Fibroblast of peridontal ligament (primary cell): ENCODE data around the gene EGFLAM.

Source experiments
- DNase-seq: peaks from one replicate; pipeline ENCODE4 v3.0.0-alpha.2; 2010; ENCODE audit errors: extremely low read depth

The EGFLAM gene

DNA sequence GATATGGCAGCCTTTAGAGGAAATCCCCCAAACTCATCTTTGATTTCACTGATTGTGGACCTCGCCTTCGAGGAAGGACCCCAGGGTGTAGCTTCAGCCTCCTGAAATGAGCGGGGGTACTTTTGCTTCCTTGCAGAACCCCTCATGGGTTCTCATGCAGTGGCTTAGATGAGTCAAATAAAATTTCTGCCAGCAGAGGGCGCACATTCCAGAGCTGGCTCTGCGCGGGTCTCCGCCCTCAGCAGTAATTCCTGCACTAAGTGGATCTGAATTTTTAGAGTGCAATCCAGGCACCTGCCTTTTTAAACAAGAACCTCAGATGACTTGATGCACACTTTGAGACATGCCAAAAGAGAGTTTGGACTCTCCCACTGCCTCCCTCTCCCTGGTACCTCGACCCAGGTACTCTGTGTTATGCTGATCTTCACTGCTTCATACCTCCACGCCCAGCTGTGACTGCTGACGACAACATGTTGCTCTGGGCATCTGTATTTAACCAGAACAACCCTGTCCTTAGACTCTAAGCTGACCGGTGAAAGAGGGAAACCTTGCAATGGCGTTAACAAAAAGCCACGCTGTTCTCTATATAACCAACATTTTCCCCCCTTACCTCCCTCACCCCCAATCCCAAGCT lies 7.3 kb downstream of the EGFLAM start:
- DNase-seq, result peak; percentile 55

DNA sequence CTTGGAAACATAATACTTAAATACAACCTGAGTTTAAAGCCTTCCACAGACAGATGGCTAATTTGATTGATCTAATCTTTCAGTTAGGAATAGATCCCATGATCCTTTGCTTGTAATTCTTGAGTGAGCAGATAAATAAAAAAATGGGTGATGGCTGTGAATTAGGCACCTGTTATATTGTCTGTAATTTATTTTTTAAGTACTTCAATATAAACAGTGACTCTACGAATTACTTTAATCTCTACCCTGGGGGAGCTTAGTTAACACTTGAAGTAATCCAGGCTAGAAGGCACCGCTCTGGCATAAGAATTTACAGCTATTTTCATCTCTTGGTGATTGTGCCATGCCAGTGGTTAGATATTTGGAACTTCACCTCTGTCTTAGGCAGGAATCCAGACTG lies 9.0 kb downstream of the EGFLAM start:
- DNase-seq, result no peak

DNA sequence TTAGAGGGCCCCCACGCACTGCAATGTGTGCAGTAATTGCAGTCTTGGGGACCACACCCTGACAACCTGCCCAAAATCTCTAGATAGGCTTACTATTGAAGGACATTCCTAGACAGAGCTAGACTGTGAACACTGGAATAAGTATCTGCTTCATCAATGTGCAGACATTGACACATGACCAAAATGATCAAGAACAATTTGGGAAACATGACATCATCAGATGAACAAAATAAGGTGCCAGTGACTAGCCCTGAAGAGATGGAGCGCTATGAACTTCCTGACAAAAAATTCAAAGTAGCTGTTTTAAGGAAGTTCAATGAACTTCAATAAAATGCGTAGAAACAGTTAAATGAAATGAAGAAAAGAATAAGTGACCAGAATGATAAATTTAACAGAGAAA lies 15.3 kb downstream of the EGFLAM start:
- no peak for DNase-seq

DNA sequence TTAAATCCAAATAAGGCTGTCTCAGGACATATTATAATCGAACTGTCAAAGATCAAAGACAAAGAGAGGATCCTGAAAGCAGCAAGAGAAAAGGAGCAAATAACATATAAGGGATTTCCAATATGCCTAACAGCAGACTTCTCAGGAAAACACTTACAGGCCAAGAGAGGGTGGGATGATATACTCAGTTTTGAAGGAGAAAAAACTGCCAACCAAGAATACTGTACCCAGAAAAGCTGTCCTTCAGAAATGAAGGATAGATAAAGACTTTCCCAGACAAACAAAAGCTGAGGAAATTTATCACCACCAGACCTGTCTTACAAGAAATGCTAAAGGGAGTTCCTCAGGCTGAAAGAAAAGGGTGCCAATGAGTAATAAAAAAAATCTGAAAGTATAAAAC lies 16.0 kb downstream of the EGFLAM start:
- no peak for DNase-seq

DNA sequence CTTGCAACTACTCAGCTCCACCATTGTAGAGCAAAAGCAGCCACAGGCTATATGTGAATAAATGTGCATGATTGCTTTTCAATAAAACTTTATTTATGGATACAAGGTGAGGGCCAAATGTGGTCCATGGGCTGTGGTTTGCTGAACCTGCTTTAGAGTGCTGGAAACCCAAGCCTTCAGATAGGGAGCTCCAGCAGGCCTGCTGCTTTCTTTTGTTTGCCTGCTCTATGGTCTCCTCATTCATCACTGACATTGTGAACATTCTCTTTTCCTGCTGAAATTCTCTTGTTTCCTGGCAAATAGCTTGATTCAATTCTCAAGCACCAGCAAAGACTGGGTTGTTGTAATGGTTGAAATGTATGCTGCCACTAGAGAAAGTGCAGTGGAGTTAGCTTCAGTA lies 26.0 kb downstream of the EGFLAM start:
- no peak for DNase-seq

DNA sequence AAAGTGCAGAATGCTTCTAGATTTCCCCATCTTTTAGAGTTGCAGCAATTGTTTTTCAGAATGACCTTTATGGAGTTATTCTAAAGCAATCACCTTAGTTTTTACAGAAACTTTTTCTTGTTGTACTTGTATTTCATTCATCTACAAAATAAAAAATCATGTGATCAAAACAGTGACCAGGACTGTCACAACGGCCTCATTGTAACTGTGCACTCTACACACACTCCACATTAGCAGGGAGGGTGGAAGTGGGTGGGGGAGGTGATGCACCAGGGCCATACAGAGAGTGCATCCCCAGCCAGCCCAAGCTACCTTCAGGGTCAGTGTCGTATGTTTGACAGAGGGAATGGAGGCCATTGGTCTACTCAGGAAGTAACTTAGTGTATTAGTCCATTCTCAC lies 26.9 kb downstream of the EGFLAM start:
- no peak for DNase-seq

DNA sequence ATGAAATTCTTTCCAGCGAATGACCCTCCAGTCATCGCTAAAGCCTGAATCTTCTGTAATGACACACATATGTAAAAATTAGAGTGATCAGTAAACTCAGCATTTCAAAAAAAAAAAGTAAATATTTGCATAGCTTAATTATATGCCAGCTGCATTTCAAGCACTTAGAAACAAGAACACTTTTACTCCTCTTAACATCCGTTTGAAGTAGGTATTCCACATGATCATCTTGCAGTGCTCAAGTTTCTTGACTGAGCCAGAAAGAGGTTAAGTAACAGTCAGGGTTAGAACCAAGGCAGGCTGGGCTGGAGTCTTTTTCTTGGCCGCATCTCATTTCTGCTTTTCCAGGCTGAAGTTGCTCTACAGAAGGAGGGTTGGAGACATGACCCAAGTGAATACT lies 27.6 kb downstream of the EGFLAM start:
- DNase-seq, result no peak

DNA sequence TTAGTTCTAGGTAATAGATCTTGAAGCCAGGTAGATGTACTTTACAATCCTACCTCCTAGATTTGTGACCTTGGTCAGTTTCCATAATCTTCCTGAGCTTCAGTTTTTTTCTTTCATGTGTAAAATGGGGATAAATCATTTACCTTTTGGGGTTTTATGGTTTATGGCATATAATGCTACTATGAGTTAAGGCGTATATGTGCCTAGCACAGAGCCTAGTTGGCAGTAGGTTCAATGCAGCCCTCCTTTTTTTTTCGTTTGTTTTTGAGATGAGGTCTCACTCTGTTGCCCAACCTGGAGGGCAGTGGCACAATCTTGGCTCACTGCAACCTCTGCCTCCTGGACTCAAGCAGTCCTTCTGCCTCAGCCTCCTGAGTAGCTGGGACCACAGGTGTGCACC lies 28.8 kb downstream of the EGFLAM start:
- DNase-seq, result no peak

DNA sequence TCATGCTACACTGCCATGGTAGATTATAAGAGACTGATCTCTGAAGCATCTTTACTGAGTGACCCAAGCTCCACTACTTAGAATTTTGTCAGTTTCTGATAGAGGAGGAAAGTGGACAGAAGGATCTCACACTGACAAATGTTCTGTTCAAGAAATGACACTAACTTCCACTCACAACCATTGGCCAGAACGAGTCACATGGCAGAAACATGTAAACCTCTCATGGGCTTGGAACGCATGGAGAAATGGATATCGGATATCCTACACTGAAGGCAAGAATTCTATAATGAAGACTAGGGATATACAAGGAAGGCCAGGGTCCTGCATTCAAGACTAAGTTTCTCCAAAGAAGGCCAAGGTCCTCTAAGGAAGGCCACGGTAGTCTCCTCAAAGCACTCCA lies 31.1 kb downstream of the EGFLAM start:
- no peak for DNase-seq

DNA sequence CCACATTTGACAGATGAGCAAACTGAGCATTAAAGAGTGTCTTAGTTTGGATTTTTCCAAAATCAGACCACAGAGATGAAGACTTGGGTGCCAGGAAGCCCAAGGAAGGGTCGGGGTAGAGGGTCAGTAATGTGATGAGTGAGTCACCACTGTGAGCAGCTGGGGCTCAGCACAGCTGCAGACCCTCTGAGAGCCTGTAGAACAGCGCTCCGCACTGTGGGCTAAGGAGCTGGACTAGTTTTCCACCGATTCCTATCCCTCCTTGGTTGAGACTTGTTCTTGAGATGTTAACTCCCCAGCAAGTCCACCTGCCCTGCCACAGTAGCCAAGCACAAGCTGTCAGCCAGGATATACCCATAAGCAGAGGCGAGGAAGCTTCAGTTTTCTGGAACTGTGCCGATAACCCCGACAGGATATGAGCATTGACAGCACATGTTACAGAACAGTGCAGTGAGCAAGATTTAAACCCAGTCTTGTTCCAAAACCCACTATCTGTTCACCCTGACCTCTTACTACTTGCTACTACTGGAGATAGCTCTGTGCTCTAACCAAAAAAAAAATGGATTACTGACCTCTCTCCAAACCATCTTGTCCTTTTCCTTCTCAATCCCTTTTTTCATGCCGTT lies 31.8 kb downstream of the EGFLAM start:
- DNase-seq, result no peak

DNA sequence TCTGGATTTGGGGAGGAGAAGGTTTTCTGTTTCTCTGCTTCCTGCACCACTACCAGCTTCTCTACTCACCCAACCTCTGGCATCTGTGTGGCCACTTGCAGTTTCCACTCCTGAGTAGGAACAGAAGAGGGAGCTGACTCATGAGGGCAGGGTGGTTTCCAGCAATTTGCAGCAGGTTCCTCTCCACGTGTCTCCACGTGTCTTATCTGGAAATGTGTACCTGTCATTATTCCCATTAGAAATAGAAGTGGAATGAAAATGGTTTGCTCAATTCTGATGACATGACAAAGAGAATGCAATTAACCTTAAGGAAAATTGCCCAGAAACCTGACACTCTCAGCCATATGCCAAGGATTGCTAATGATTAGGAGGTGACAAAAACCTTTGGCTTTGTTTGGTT lies 33.0 kb downstream of the EGFLAM start:
- no peak for DNase-seq

DNA sequence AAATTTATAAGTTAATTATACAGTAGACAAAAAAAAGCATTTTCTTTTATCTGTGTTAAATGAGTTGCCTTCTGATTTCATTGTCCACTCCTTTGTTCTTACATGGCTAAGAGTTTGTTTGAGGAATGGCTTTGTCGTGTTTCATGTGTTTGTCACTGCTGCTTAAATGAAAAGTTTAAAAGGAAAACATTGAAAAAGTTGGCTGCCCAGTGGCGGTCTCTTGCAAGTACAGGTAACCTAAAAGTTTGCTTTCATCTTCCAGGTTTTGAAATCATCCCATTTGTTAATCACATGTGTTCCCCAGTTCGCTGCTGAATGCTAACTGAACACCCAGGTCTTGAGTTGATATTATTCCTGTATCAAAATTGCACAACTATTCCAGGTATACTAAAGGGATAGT lies 33.9 kb downstream of the EGFLAM start:
- no peak for DNase-seq

DNA sequence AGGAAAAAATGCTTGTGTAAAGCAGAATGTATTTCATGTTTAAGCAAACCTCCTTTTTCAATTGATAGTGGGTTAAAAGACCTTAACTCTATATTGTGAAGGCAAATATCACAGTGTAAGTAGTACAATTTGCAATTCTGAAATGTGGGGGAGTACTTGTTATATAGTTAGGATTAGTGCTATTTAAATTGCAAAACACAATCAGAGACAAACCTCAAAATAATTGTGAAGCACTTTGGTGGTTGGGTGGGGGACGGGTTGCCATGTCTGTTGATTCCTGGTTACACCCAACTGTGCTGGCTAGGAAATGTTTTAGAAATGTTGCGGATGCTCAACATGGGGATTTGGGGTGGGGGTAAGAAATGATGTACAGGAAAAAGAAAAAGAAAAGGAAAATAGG lies 37.4 kb downstream of the EGFLAM start:
- no peak for DNase-seq

DNA sequence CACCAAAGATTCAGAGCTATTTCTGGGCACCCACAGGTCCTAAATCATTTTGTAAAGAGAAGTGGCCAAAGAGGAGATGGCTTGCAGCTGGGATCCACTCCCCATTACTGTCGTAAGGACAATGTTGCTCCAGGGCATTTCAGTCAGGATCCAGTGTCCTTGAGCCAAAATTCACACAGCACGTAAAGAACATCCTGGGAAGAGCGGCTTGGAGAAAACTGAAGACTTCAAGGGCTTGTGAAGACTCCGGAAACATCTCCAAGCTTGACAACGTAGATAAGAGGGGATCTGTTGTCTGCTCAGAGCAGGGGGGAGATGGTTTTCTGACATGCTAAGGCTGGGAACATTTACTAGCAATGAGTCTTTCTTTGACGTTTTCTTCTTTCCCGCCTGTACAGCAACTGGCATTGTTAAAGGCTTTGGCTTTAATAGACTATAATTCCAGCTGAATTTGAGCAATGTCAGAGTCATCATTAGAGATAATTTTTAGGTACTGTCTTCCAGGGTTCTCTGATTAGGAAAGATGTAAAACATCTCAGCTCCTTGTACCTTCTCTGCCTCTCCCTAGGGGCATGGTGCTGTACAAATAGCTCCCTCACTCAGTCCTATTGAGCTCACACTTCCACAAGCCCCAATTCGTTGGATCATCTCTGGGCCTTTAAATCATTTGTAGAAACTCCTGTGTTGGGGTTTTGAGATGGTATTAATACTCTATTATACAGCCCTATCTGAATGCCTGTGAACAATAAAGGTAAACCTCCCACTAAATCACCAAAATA lies 39.7 kb downstream of the EGFLAM start:
- no peak for DNase-seq

DNA sequence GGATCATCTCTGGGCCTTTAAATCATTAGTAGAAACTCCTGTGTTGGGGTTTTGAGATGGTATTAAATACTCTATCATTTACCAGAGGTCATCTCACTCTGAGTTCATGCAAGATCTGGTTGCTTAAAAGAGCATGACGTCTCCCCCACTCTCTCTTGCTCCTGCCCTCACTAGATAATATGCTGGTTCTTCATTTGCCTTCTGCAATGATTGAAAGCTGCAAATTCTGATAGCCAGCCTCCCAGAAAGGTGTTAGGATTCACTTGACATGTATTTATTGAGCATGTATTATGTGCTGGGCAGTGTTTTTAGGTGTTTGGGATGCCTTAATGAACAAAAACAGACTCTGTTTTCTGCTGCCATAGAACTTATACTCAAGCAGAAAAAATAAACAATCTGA lies 41.2 kb downstream of the EGFLAM start:
- no peak for DNase-seq

DNA sequence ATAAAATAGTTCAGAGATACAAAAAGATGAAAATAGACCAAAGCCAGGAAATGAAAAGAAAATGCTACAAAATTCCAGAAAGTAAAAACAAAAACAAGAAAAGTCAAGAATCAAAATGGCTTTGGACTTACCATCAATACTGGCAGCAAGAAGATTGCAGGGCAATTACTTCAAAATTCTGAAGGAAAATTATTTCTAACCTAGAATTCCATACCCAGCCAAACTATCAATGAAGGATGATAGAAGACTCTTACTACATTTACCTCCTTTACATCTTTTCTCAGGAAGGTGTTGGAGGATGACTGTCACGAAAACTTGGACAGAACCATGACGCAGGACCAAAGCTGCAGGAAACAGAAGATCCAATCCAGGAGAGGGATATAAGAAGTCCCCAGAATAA lies 46.8 kb downstream of the EGFLAM start:
- DNase-seq, result no peak

DNA sequence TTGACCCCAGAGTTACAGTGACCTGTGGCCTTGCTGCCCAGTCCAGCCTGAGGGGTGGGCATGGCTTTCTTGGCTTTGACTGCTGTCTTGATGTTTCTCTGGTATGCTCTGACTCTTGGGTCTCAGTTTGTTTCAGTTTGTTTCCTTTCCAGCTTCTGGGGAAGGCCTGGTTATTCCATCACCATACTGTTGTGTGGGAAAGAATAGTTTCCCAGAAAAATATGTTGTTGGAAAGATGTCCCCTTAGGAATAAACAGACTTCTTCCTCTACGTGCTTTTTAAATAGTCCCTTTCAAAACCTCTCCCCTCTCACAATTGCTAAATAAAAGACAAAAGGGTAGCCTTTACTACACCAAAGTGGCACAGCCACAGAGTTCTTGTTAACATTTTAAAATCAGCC lies 49.5 kb downstream of the EGFLAM start:
- no peak for DNase-seq

DNA sequence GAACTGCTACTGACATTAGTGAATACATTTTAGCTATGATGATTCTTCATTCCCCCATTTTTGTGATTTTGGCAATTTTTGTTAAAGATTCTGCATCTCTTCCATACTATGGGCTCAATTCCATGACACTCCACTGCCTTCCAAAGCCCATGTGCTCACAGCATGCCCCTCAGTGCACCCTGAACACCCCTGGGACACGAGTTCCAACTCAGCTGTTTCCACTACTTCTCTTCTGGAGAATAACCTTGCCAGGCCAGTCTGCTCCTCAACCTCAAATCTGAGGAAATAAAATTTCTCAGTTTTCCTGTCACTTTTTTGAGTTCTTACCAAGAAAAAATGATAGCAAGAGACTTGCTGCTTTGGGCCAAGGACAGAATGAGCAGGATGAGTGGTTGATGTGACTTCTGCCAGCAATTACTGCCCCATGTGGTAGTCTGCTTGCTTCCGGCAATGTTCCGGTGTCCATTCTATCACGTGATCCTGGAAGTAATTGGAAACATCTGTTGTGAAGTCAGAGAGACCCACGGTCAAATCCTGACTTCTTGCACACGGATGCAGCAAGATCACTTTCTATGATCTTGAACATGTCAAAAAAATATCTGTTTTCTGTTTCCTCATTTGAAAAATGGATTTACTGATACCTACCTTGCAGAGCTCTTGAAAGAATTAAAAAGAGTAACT lies 58.3 kb downstream of the EGFLAM start:
- DNase-seq, result peak; percentile 68

DNA sequence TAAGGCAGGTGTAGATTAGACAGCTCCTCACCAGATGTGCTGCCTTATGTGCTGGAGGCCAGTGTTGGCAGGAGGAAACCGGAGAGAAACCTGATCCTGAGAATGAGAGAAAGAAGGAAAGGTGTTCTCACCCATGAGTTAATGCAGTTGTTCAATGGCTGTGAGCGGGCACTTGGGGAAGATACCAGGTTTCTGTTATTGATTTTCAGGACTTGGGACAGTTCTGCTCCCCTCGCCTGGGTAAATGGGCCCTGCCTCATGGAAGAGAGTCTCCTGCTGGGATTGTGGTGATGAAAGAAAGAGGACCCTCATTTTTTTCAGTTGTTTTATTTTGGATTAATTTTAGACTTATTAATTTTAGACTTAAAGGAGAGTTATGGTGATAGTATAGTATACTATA lies 59.5 kb downstream of the EGFLAM start:
- no peak for DNase-seq

DNA sequence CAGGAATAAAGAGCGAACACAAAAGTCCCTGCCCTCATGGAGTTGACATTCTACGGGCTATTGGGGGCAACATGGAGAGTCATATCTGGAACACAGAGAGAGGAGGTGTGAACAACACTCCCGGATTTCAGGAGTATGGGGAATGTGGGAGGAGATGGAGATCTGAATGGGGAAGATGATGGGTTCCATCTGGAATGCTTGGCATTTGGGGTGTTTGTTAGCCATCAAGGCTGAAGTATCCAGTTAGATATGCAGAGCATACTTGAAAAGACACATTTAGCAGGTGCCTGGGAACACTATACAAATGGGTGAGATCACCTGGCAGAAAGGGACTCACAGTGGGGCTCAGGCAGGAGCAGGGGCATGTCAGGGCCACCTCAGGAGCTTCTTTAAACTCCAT lies 61.1 kb downstream of the EGFLAM start:
- no peak for DNase-seq

DNA sequence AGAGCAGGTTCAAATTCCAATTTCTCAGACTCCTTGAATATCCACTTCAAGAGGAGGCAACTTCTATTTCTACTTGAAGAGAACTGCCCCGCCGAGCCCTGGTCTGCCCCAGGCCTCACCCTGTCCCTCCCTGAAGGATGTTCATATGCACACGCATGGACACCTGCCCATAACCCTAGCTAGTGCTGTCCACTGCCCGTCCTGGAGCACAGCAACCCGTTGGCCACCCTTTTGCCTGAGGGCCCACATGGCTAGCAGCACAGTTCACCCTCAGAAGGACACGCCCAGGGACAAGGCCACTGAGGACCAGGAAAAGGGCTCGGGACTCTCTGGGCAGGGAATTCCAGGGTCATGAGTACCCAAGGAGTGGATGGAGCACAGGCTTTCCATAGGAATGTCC lies 63.6 kb downstream of the EGFLAM start:
- no peak for DNase-seq

DNA sequence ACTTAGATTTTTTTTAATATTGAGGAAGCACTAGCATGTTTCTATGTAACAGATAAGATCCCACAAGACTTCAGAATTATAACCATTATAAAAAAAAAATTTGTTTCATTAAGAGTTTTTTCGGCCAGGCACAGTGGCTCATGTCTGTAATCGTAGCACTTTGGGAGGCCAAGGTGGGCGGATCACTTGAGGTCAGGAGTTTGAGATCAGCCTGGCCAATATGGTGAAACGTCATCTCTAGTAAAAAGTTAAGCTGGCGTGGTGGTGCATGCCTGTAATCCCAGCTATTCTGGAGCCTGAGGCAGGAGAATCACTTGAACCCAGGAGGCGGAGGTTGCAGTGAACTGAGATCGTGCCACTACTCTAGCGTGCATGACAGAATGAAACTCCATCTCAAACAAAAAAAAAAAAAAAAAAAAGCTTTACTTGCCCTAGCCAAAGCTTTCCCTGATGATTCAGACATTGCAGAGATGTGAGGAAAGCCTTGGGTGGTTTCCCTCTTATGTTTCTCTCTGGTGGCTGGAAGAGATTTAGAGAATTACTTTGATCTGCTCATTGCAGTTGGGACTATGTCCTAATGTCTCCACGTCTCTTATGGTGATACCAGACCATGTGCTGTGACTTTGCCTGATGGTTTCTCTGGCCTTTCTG lies 65.4 kb downstream of the EGFLAM start:
- peak; percentile 71 for DNase-seq
